Liver (tissue), 3 donors: ENCODE data around the gene PIPOX.

Experiments used
- ATF3 ChIP-seq: IDR thresholded peaks from 2 replicates; pipeline ENCODE4 v1.6.1; 2016; ENCODE audit warnings: antibody characterized with exemption
- EGR1 ChIP-seq, 2 donors: IDR thresholded peaks; 2 replicates each; pipeline ENCODE4 v1.6.1; 2016 to 2018; ENCODE audit warnings: antibody characterized with exemption in 2 of 2, low read depth in 2 of 2
- FOXA1 ChIP-seq: IDR thresholded peaks from 2 replicates; pipeline ENCODE4 v1.6.1; 2016; ENCODE audit warnings: antibody characterized with exemption
- FOXA2 ChIP-seq: IDR thresholded peaks from 2 replicates; pipeline ENCODE4 v1.6.1; 2016; ENCODE audit warnings: antibody characterized with exemption
- GABPA ChIP-seq, 2 donors: IDR thresholded peaks in 1 of 2; conservative IDR thresholded peaks in 1 of 2; 2 replicates each; pipeline ENCODE4 v1.6.1; 2016; ENCODE audit warnings: antibody characterized with exemption in 2 of 2, mild to moderate bottlenecking in 1 of 2, moderate library complexity in 1 of 2
- JUND ChIP-seq, 2 donors: IDR thresholded peaks; 2 replicates each; pipeline ENCODE4 v1.6.1; 2016; ENCODE audit warnings: antibody characterized with exemption in 2 of 2
- RAD21 ChIP-seq, 2 donors: IDR thresholded peaks; 2 replicates each; pipeline ENCODE4 v1.6.1; 2016; ENCODE audit warnings: antibody characterized with exemption in 2 of 2, mild to moderate bottlenecking in 2 of 2
- RXRA ChIP-seq, 2 donors: IDR thresholded peaks; 2 replicates each; pipeline ENCODE4 v1.6.1; 2017 to 2018; ENCODE audit warnings: antibody characterized with exemption in 2 of 2, mild to moderate bottlenecking in 1 of 2
- TAF1 ChIP-seq: conservative IDR thresholded peaks from 2 replicates; pipeline ENCODE4 v1.6.1; 2016; ENCODE audit warnings: antibody characterized with exemption, mild to moderate bottlenecking
- YY1 ChIP-seq: IDR thresholded peaks from 2 replicates; pipeline ENCODE4 v1.6.1; 2016; ENCODE audit warnings: antibody characterized with exemption, mild to moderate bottlenecking
- TF ChIP-seq, protein P1 (sequence below): fragments of 150-350 bp; IDR thresholded peaks from 2 replicates; pipeline ENCODE4 v1.5.1; 2017; ENCODE audit warnings: improper control_type of control experiment, low read depth, low read length; ENCODE audit not compliant: missing input control
- TF ChIP-seq, protein P2 (sequence below): IDR thresholded peaks from 2 replicates; pipeline ENCODE4 v1.6.1; 2016; ENCODE audit warnings: antibody characterized with exemption, mild to moderate bottlenecking
- donor health status: healthy.
- donor health status: healthy.

GRCh38 chr17:29002811-29003210, 40.1 kb upstream of the PIPOX start:
- no peak for TF ChIP-seq RAD21 (IDR thresholded peaks at IDR 0.05)
- TF ChIP-seq, protein P1, sequence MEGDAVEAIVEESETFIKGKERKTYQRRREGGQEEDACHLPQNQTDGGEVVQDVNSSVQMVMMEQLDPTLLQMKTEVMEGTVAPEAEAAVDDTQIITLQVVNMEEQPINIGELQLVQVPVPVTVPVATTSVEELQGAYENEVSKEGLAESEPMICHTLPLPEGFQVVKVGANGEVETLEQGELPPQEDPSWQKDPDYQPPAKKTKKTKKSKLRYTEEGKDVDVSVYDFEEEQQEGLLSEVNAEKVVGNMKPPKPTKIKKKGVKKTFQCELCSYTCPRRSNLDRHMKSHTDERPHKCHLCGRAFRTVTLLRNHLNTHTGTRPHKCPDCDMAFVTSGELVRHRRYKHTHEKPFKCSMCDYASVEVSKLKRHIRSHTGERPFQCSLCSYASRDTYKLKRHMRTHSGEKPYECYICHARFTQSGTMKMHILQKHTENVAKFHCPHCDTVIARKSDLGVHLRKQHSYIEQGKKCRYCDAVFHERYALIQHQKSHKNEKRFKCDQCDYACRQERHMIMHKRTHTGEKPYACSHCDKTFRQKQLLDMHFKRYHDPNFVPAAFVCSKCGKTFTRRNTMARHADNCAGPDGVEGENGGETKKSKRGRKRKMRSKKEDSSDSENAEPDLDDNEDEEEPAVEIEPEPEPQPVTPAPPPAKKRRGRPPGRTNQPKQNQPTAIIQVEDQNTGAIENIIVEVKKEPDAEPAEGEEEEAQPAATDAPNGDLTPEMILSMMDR = no peak
- no peak for TF ChIP-seq FOXA1
- TF ChIP-seq, protein P2, sequence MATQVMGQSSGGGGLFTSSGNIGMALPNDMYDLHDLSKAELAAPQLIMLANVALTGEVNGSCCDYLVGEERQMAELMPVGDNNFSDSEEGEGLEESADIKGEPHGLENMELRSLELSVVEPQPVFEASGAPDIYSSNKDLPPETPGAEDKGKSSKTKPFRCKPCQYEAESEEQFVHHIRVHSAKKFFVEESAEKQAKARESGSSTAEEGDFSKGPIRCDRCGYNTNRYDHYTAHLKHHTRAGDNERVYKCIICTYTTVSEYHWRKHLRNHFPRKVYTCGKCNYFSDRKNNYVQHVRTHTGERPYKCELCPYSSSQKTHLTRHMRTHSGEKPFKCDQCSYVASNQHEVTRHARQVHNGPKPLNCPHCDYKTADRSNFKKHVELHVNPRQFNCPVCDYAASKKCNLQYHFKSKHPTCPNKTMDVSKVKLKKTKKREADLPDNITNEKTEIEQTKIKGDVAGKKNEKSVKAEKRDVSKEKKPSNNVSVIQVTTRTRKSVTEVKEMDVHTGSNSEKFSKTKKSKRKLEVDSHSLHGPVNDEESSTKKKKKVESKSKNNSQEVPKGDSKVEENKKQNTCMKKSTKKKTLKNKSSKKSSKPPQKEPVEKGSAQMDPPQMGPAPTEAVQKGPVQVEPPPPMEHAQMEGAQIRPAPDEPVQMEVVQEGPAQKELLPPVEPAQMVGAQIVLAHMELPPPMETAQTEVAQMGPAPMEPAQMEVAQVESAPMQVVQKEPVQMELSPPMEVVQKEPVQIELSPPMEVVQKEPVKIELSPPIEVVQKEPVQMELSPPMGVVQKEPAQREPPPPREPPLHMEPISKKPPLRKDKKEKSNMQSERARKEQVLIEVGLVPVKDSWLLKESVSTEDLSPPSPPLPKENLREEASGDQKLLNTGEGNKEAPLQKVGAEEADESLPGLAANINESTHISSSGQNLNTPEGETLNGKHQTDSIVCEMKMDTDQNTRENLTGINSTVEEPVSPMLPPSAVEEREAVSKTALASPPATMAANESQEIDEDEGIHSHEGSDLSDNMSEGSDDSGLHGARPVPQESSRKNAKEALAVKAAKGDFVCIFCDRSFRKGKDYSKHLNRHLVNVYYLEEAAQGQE = no peak
- TF ChIP-seq ATF3 = no peak
- TF ChIP-seq GABPA (IDR thresholded peaks at IDR 0.05 in 1 of 2, conservative IDR thresholded peaks at IDR 0.05 in 1 of 2) = no peak
- no peak for TF ChIP-seq YY1
- no peak for TF ChIP-seq JUND (IDR thresholded peaks at IDR 0.05)
- no peak for TF ChIP-seq RXRA (IDR thresholded peaks at IDR 0.05)
- TF ChIP-seq TAF1 = no peak
- no peak for TF ChIP-seq EGR1 (IDR thresholded peaks at IDR 0.05; ENCODE audit: low read depth in 2 of 2)
- no peak for TF ChIP-seq FOXA2
